ENCODE results near the gene HTN3.
"Not testable (repeated sequence)": the region's sequence is repeated elsewhere in the genome, so short reads cannot be mapped to it uniquely, and the experiment has no call there.

HTN3 gene

GRCh38 chr4:70028159-70028558, at the start of gene HTN3:
HTN3 (plus strand) TSS chr4:70028459; CDS start chr4:70030741, 2,282 bp downstream.
- not testable (repeated sequence) for DNase-seq

- DNase-seq = no peak
These were observed 44.2 kb upstream of the HTN3 start for GRCh38 chr4:69984030-69984443.

GRCh38 chr4:69986663-69987062, 41.6 kb upstream of the HTN3 start:
- no peak for DNase-seq

GRCh38 chr4:69991016-69991415, 37.2 kb upstream of the HTN3 start:
- DNase-seq = no peak

- DNase-seq = no peak
These were observed 33.5 kb upstream of the HTN3 start for GRCh38 chr4:69994782-69995181.

GRCh38 chr4:69995526-69996016, 32.7 kb upstream of the HTN3 start, which contains the start of gene STATH:
STATH (plus strand) TSS chr4:69995966; CDS start chr4:69998438, 2,472 bp downstream.
- no peak for DNase-seq

GRCh38 chr4:69999420-69999819, 28.8 kb upstream of the HTN3 start:
- no peak for DNase-seq

- DNase-seq = no peak
These were observed 27.5 kb upstream of the HTN3 start for GRCh38 chr4:70000711-70001110.

GRCh38 chr4:70002507-70002906, 25.8 kb upstream of the HTN3 start:
- no peak for DNase-seq

GRCh38 chr4:70008771-70009170, 19.5 kb upstream of the HTN3 start:
- no peak for DNase-seq

GRCh38 chr4:70019006-70019405, 9.3 kb upstream of the HTN3 start:
- not testable (repeated sequence) for DNase-seq

GRCh38 chr4:70023218-70023617, 5.0 kb upstream of the HTN3 start:
- DNase-seq = no peak

- no peak for DNase-seq
These were observed 1.2 kb upstream of the HTN3 start for GRCh38 chr4:70027011-70027410.

- DNase-seq = not testable (repeated sequence)
These were observed 9.3 kb downstream of the HTN3 start for GRCh38 chr4:70037559-70037958.

GRCh38 chr4:70039928-70040327, 11.7 kb downstream of the HTN3 start:
- not testable (repeated sequence) for DNase-seq

GRCh38 chr4:70041652-70042286, 13.5 kb downstream of the HTN3 start:
- DNase-seq = no peak

- DNase-seq = not testable (repeated sequence)
These were observed 21.9 kb downstream of the HTN3 start, which contains the start of gene HTN1 for GRCh38 chr4:70050138-70050537. HTN1 (plus strand) TSS chr4:70050438; CDS start chr4:70053077, 2,639 bp downstream.

GRCh38 chr4:70056534-70056933, 28.3 kb downstream of the HTN3 start:
- DNase-seq = not testable (repeated sequence)

GRCh38 chr4:70057651-70058050, 29.4 kb downstream of the HTN3 start:
- DNase-seq = no peak

GRCh38 chr4:70059149-70059548, 30.9 kb downstream of the HTN3 start:
- DNase-seq = no peak

- DNase-seq = no peak
These were observed 33.7 kb downstream of the HTN3 start for GRCh38 chr4:70062000-70062399.

GRCh38 chr4:70080205-70080604, 51.9 kb downstream of the HTN3 start:
- DNase-seq = no peak
